ENCODE results near the gene TRAM2. TPM values are rescaled to one million over a fixed set of nuclear protein-coding genes. Genes with fewer than 3 reads are reported as not detected.

TRAM2 gene
- total and polyA plus RNA-seq, 8 donors: 22.1 to 38.4 (median 27.4) TPM

DNA sequence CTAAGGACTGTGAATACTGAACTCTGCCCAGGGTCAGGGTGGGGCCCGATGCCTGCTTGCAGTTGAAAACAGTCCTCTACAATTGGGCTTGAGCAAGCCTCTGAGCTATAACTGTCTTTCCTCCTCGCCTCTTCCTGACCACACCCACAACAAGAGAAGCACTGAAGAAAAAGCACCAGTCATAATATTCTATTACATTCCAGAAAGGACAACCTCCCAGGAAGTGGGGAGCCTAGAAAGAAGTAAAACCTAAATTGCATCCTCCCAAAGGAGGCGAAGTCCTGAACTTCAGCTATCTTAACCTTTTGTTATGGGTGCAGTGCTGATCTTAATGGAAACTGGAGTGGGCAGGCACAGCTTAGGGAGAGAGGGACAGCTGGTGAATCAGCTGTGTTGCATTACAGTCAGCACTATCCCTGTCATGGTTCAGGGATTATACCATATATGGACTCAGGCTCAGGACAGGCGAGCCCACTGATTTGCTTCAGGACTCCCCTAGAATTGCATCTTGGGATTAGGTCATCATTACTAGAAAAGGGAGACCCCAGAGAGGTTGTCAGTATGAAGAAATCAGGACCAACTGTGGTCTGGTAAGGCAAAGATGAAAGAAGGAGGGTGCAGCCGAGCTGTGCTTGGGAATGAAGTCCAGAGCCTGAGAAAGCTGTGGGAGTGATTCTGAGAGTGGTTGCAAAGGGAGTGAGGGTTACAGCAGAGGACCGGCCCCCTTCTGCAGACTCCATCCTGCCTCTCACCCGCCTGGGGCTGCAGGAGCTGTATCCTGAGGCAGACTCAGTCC is 18.3 kb upstream of the TRAM2 start:
- Histone ChIP-seq H3K9me3 (no peaks in the 10 kb centered on the region), H3K36me3 (no peaks in the 10 kb centered on the region), H3K27ac (peak overlapping the region; percentile 56 to 80), H3K27me3 (no peaks in the 10 kb centered on the region), H3K4me1 (peaks cover 11 to 32% of the 10 kb centered on the region in 2 donors), H3K4me3 (no peak overlapping the region)
- ATAC-seq (peak; percentile 82), DNase-seq (peak in 3 of 4 donors; percentile 44 to 87 (median 75))
- no peak for TF ChIP-seq CTCF (IDR thresholded peaks at IDR 0.05)
- intact Hi-C loops (cut with DNase I): loop anchor here in 1 of 2 donors (10.0 kb wide), 1 partner anchor 170 kb away; the partner anchor contains the start of gene EFHC1

GRCh38 chr6:52594221-52594620 is 17.4 kb upstream of the TRAM2 start:
- DNase-seq (no peak), ATAC-seq (no peak)
- intact Hi-C loops (cut with DNase I): loop anchor here in 1 of 2 donors (10.0 kb wide), 1 partner anchor 169 kb away; the partner anchor contains the start of gene EFHC1
- peak overlapping the region; percentile 56 to 80 for H3K27ac ChIP-seq
- no peak for TF ChIP-seq CTCF (IDR thresholded peaks at IDR 0.05)
- peaks cover 11 to 32% of the 10 kb centered on the region in 2 donors for H3K4me1 ChIP-seq
- no peaks in the 10 kb centered on the region for H3K9me3 ChIP-seq
- H3K36me3 ChIP-seq: no peaks in the 10 kb centered on the region
- no peak overlapping the region for H3K4me3 ChIP-seq
- no peaks in the 10 kb centered on the region for H3K27me3 ChIP-seq

DNA sequence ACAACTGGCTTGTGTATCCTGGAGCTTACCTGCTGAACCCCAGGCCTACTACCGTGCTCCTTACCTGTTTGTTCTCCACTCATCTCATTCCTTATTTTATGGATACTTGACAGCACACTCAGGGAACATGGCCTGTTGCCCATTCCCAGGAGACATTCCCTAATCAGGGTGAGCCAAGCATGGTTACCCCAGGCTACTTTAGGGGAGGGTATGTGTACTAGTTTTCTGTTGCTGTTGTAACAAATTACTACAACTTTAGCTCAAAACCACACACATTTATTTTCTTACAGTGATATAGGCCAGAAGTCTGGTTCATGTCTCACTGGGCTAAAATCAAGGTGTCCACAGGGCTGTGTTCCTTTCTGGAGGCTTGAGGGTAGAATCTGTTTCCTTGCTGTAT is 15.0 kb upstream of the TRAM2 start:
- no peaks in the 10 kb centered on the region for H3K9me3 ChIP-seq
- TF ChIP-seq CTCF (IDR thresholded peaks at IDR 0.05): no peak
- no peak overlapping the region for H3K27ac ChIP-seq
- ATAC-seq (peak; percentile 15), DNase-seq (no peak)
- H3K4me3 ChIP-seq: no peak overlapping the region
- H3K4me1 ChIP-seq: peaks cover 11 to 37% of the 10 kb centered on the region in 2 donors
- H3K36me3 ChIP-seq: no peaks in the 10 kb centered on the region
- H3K27me3 ChIP-seq: no peaks in the 10 kb centered on the region
- intact Hi-C loops (cut with DNase I): loop anchor here in 1 of 2 donors (10.0 kb wide), 1 partner anchor 167 kb away; the partner anchor contains the start of gene EFHC1

DNA sequence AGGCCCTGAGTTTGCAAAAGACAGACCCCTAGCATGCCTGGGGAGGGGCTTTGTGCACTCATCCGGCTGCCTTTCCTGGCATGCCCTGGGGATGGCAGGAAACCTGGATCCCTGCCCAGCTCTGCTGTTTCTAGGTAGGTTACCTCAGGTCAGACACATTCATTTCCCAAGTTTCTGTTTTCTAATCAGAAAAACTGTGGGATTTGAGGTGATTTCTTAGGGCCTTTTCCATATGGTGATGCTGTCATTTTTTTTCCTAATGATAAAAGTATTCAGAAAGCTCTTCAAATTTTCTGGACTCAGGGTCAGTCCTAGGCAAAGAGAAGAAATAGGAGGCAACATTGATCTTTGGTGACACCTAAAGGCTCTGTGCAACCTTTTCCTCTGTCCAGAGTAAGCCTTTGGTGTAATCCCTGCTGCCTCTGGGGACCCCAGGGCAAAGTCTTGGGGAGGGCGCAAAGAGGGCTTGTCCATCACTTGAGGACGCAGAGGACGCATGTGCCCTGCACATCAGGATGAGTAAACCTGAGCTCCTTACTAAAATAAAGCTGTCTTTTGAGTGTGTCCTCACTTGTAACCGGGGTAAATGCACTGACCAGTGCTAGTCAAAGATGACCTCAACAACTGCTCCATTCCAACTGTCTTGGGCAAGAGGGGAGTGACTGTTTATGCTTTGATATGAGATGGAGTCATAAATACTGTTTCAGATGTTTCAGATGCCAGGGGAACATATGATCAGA is 13.5 kb upstream of the TRAM2 start:
- Histone ChIP-seq H3K4me3 (no peak overlapping the region), H3K9me3 (no peaks in the 10 kb centered on the region), H3K27ac (no peak overlapping the region), H3K4me1 (peaks cover 11 to 22% of the 10 kb centered on the region in 2 donors), H3K27me3 (no peaks in the 10 kb centered on the region), H3K36me3 (no peaks in the 10 kb centered on the region)
- TF ChIP-seq CTCF (IDR thresholded peaks at IDR 0.05): no peak
- peak; percentile 37 for ATAC-seq
- peak in 1 of 4 donors; percentile 54 for DNase-seq
- intact Hi-C loops (cut with DNase I): loop anchor here in 1 of 2 donors (10.0 kb wide), 1 partner anchor 166 kb away; the partner anchor contains the start of gene EFHC1

- DNase-seq (no peak), ATAC-seq (no peak)
- Histone ChIP-seq H3K27ac (no peak overlapping the region), H3K9me3 (no peaks in the 10 kb centered on the region), H3K4me1 (peaks cover 0 to 8% of the 10 kb centered on the region in 2 donors), H3K36me3 (no peaks in the 10 kb centered on the region), H3K4me3 (no peak overlapping the region), H3K27me3 (no peaks in the 10 kb centered on the region)
- intact Hi-C loops (cut with DNase I): no loop called here
- TF ChIP-seq CTCF (IDR thresholded peaks at IDR 0.05): no peak
These were observed 11.8 kb upstream of the TRAM2 start for GRCh38 chr6:52588710-52589091.

Data from left lung (tissue), 10 donors.